NK-92 treated with Interleukin-12 subunit alpha and Interleukin-12 subunit beta, amount 100 ng/mL, for 24 hours (cell line): Measurements from ENCODE around the gene HSPB2.
A peak's percentile ranks its signal among the peaks of the same experiment; 100 is the strongest.
"Not testable (repeated sequence)": the region's sequence is repeated elsewhere in the genome, so short reads cannot be mapped to it uniquely, and the experiment has no call there.

ENCODE experiments used
- DNase-seq: peaks from one replicate; lab custom pipeline; 2025; lab: John Stamatoyannopoulos, UW

HSPB2 gene

GRCh38 chr11:111913997-111914396, 1.5 kb downstream of the HSPB2 start:
- no peak for DNase-seq

- no peak for DNase-seq
These were observed 4.2 kb downstream of the HSPB2 start for GRCh38 chr11:111916768-111917167.

- DNase-seq, result no peak
These were observed 4.8 kb downstream of the HSPB2 start for GRCh38 chr11:111917312-111917711.

- DNase-seq, result no peak
These were observed 5.3 kb downstream of the HSPB2 start for GRCh38 chr11:111917788-111918187.

DNA sequence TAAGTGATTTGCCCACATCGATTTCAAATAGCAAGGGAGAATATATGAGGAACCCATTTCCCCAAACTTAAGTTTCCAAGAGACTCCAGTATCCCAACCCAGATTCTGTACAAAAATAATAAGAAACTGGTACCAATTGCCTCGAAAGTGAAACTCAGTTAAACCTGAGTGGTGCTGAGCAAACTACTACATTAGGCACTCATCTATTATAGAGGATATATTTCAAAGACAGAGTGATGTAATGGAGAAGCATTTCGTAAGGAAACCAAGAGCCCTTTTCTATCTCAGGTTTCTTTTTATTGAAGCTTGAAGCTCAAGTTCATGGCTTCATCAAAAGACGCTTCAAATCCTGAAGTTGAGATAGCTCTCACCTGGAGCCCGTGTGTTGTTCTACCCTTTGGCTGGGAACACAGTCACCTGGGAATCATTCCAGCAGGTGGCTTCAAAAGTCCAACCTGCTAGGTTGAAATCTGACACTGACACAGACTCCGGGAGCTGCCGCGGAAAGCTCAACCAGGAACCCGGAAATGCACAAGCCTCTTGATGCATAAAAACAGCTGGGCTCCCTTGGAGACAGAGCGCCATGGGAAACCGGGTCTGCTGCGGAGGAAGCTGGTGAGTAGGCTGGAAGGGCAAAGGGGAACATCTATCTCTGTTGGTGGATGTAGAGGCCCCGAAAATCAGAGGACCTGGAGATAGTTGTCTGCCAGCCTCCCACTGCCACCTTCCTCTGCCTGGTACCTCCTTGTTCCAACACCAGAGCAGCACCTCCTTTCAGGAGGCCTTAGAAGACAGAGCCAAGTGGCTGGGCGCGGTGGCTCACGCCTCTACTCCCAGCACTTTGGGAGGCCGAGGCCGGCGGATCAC, 6.1 kb downstream of the HSPB2 start, which contains the start of gene C11orf52:
Gene C11orf52 (plus strand): TSS at position 524 of the 867 bp plus-strand sequence. CDS start 60 bp downstream, at position 584.
- DNase-seq, result no peak

DNA sequence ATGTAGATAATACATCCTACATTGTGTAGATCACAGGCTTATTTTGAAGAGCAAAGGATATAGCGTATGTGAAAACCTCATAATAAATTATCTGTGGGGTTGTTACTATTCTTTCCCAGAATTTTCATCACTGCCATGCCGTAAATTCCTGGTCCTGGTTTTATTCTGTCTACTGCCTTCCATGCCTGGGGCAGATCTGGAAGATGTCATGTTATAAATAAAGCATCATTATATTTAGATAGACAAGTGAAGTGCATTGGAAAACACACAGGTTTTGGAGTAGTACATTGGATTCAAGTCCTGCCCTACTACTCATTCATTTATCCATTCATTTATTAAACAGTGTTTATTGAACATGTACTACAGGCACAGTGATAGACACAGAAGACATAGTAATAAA, 8.4 kb downstream of the HSPB2 start:
- DNase-seq, result no peak

DNA sequence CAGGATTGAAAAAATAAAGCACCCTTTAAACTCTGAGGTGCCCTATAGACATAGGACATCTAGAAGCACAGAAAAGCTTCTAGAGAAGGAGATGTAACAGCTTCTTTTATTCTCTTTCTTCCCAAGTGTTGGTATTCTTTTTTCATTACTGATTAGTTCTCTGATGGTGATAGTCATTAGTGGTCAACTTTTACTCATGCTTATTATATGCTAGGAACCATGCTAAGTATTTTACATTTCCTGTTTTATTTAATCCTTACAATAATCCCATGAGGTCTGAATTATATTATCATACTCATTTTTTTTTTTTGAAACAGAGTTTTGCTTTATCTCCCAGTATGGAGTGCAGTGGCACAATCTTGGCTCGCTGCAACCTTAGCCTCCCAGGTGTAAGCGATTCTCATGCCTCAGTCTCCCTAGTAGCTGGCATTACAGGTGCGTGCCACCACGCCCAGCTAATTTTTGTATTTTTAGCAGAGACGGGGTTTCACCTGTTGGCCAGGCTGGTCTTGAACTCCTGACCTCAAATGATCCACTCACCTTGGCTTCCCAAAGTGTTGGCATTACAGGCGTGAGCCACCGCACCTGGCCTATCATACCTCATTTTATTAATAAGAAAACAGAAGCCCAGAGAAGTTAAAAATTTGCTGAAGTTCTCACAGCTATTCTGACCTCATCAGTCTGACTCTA, 9.2 kb downstream of the HSPB2 start:
- DNase-seq, result no peak

- no peak for DNase-seq
These were observed 10.3 kb downstream of the HSPB2 start for GRCh38 chr11:111922803-111923202.

GRCh38 chr11:111923351-111923788, 10.8 kb downstream of the HSPB2 start:
- no peak for DNase-seq

DNA sequence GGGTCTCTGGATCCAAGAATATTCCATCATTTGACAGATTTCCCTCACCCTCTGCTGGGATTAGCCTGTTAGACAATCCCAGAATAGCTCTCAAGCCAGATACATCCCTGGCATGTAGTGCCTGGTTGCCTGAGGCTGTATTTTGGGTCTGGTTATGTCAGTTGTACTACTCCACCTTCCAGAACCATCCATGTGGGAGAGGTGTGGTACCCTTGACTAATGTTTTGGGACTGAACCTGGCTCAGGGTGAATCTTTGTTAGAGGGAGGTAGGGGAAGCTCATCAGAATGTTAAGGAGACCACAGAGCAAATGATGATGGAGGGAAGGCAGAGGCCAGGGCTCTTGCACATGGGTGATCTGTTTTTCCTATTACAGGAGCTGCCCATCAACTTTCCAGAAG, 11.4 kb downstream of the HSPB2 start:
- no peak for DNase-seq

DNA sequence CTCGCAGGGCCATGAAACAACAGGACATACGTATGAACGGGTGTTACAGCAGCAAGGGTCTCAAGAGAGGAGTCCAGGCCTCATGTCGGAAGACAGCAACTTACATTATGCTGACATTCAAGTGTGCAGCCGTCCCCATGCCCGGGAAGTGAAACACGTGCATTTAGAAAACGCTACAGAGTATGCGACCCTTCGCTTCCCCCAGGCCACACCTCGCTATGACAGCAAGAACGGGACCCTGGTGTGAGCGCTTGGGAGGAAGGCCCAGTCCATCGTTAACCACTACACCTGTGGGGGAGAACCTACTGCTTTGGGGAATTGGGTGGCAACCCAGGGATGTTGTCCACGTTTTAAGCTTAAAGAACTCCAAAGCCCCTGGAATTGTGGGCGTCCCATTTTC, 13.4 kb downstream of the HSPB2 start:
- DNase-seq, result no peak

DNA sequence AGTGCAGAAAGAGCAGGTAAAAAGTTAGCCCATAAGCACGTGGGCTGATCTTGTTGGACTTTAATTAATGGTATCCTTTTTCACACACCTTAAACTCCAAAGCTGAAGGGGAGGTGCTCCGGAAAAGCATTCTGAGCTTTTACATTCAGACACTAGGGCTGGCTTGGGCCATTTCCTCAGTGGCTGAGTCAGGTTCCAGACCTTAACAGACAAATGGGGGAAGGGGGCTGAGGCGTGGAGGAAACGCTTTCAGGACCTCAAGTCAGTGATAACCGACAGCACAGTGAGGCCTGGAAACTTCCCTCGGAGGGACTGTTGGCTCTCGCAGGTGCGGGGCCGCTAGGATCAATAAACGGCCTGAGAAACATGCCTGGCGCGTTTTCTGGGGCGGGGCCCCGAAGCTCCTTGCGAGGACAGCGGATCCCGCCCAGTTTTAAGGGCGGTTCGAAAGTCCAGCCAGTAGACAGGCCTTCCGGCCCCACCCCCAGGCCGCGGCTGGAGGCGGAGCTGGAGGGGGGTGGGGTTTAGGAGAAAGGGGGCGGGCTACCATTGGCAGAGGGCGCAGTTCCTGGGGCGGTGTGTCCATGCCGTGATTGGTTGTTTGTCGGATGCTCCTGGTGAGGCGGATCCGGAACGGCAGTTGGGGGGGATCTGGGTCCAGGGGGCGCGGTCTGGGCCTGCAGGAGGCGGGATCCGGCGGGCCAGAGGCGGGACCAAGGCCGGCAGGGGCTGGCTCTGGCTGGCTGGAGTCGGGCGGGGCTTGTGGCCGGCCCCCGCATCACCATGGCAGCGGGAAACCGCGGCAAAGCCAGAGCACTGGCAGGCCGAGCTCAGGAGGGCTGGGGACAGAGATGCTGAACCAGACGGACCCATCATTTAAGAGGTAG, 14.2 kb downstream of the HSPB2 start:
- DNase-seq, result peak; percentile 96

GRCh38 chr11:111930472-111930871, 17.9 kb downstream of the HSPB2 start:
- DNase-seq, result no peak

DNA sequence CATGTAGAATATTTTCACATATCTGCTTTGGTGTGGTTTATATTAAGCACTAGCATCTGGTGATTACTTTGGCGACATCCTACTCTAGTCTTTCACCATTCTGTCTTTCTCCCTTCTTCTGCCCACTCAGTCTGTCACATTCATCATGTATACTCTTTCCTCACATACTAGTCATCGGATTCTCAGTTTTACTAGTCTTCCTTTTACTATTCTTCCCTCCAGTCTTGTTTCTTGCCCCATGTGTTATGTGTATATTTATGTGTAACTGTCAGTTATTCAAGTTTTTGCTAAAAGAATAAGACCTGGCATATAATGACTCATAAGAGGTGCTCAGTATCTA, 20.0 kb downstream of the HSPB2 start:
- DNase-seq, result no peak

DNA sequence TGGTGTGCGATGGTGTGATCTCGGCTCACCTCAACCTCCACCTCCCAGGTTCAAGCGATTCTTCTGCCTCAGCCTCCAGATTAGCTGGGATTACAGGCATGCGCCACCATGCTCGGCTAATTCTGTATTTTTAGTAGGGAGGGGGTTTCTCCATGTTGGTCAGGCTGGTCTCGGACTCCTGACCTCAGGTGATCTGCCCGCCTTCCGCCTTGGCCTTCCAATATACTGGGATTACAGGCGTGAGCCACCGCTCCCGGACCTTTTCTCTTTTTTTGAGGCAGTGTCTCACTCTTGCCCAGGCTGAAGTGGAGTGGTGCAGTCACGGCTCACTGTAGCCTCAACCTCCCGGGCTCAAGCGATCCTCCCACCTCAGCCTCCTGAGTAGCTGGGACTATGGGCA, 20.6 kb downstream of the HSPB2 start:
- DNase-seq, result not testable (repeated sequence)

DNA sequence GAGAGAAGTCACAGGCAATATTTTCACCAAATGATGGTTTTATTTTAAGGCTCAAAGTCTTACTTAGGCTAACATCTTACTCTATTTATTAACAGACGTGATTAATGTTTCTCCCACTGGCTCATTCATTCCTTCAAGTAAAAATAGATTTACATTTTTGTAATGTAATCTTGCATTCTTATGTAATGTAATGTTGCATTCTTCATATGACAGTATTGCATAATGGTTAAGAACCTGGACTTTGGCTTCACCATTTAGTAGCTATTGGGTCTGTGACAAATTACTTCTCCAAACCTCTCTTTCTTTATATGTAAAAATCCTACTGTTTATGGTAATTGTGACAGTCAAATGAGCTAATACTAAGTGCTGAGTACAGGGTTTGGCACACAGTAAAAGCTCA, 21.3 kb downstream of the HSPB2 start:
- no peak for DNase-seq

DNA sequence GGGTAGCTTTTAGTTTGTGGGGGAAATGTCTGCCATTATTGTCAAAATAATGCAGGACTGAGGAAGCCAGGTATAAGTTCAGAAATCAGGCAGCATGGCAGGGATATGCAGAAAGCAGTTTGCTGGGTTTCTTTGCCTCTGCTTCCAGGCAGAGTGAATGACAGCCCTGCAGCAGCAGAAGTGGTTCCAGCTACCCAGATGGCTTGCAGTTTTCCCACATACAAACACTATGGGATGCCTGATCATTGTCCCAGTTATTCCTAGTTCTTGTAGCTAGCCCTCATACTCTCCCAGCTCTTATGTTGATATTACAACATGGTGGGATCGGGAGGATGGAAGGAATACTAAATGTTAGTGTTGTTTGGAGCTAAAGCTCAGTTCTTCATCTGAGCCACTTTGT, 21.8 kb downstream of the HSPB2 start:
- DNase-seq, result no peak

DNA sequence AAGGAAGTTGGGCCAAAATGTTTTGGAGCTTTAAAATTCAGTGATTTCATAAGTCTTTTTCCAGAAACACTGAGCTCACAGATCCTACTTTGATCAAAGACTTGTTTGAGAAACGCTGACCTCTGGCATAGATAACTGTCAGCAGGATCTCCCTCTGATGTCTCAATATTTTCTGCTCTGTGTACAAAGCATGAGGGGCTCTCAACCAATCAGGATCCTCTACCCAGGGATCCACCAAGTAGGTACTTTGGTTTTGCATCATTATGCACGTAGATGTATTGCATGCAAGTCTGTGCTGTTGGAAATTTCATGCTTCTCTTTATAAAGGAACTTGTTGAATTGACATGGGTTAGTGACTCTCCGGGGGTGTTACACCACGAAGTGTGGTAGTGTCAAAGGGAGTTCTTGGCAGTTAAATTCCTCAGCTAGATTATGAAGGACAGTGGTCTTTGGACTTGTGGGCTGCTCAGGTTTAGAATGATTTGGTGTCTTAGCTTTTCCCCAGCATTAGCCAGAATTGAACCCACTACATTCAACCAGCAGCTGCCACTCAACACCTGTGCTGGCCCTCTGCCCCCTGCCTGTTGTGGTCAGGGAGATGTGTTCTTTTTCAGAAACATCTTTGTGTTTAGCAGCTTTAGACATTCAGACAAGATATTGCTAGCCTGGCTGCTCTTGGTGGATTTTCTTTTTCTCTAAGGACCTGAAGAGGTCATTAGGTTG, 22.9 kb downstream of the HSPB2 start:
- no peak for DNase-seq

DNA sequence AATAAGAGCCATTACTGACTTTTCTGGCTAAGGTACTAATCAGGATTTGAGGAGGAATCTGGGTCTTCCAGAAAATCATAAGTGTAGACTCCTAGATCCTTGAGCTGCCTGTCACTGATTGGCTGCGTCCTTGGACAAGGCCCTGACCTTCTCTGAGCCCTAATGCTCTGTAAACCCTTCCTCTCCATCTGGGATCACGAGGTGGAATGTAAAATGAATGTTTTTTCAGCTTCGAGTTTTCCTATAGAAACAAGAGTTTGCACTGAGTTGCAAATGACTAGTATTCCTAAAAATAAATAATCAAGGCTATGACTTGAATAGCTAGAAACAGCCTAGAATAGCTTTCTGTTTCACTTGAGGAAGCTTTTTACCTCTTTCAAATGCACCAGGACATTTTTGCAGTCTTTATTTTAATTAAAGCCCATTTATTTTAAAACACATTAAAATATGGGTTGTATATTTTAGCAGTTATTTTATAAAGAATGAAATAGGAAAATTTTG, 23.6 kb downstream of the HSPB2 start:
- no peak for DNase-seq

GRCh38 chr11:111937461-111937769, 24.9 kb downstream of the HSPB2 start:
- no peak for DNase-seq

- no peak for DNase-seq
These were observed 25.3 kb downstream of the HSPB2 start for GRCh38 chr11:111937844-111938243.

DNA sequence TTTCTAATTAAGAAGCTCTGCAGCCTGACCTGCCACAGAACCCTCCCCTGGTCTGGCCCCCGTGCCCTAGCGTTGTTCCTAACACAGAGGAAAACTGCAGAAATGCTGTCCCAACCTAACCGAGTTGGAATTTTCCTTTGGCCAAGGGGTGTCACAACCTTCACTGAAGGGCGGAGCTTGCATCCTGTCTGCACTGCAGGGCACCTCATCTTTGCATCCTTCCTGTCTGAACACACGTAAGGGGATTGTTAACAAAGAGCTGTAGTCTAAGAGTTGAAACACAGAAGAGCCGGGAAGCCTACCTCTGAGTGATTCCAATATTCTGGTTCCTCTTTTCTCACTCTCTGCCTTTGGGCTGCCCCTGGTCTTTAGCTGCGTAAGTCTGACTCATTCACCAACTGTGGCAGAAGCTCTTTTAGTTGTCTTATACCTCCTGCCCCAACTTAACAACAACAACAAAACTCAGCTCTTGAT, 26.2 kb downstream of the HSPB2 start:
- peak; percentile 15 for DNase-seq
